K562 (cell line): ENCODE measurements around the gene CARMIL1. TPM values are rescaled to one million over a fixed set of nuclear protein-coding genes. Genes with fewer than 3 reads are reported as not detected.

Source experiments
- ATAC-seq: fragments of 200-7000 bp; cut with Tn5 transposase; 3 replicates; pipeline ENCODE4 v1.9.1; 2020; ENCODE audit warnings: moderate library complexity
- BruUV-seq: library from RNA; stranded (reverse); fragments of 400-500 nt; replicated peaks from 2 replicates; lab custom pipeline; 2021; lab: Mats Ljungman, UMichigan
- CTCF ChIA-PET: fragments of 300-600 bp; formaldehyde crosslinking; extraction: SDS; loops from one replicate; lab custom pipeline; 2021; ENCODE audit warnings: low intra/inter-chr PET ratio; lab: Yijun Ruan, JAX
- POLR2A ChIA-PET: fragments of 300-600, 350-650 bp; sonication (Branson Sonifier 250); formaldehyde crosslinking; extraction: SDS; loops from one replicate; lab custom pipeline; 2021; ENCODE audit warnings: antibody characterized with exemption, inconsistent platforms; lab: Yijun Ruan, JAX
- DNase-seq, 4 experiments: peaks; one replicate each; pipeline versions ENCODE4 v3.0.0 to v3.0.0-alpha.2; 2011 to 2018; ENCODE audit warnings: low spot score in 3 of 4, mixed read lengths in 3 of 4; ENCODE audit errors: extremely low read depth in 1 of 4
- FAIRE-seq: peaks from 2 replicates; lab custom pipeline; 2011; peaks lifted over from hg19 to GRCh38; lab: Jason Lieb, UNC
- H2AFZ ChIP-seq: 2 replicates; pipeline ENCODE4 v1.6.0; 2011; ENCODE audit warnings: low read depth, low read length, control low read depth, inconsistent platforms
- H3K27ac ChIP-seq: fragments of 200-600 bp; 3 replicates; pipeline ENCODE4 v1.8.0; 2011; ENCODE audit warnings: low read depth, mild to moderate bottlenecking, control low read depth, inconsistent platforms, low read length, moderate library complexity, mixed read lengths; ENCODE audit errors: extremely low read depth
- H3K27me3 ChIP-seq, 2 experiments: fragments of 300-600 bp in 1 of 2; 2 replicates in 1 of 2; 3 replicates in 1 of 2; pipeline versions ENCODE4 v1.6.0 to v1.8.0; 2011; ENCODE audit warnings: inconsistent platforms in 2 of 2, low read length in 2 of 2, mild to moderate bottlenecking in 1 of 2, mixed read lengths in 1 of 2, moderate library complexity in 1 of 2; ENCODE audit not compliant: control insufficient read depth in 2 of 2, insufficient read depth in 2 of 2
- H3K36me3 ChIP-seq: fragments of 300-600 bp; 3 replicates; pipeline ENCODE4 v1.8.0; 2011; ENCODE audit warnings: mild to moderate bottlenecking, low read length, inconsistent platforms; ENCODE audit not compliant: control insufficient read depth, insufficient read depth
- H3K4me1 ChIP-seq, 2 experiments: fragments of 200-600 bp in 1 of 2; replicated peaks in 1 of 2; 2 replicates in 1 of 2; 3 replicates in 1 of 2; pipeline versions ENCODE4 v1.5.1 to v1.8.0; 2011; ENCODE audit warnings: inconsistent platforms in 2 of 2, low read length in 2 of 2, mild to moderate bottlenecking in 1 of 2, mixed read lengths in 1 of 2, moderate library complexity in 1 of 2; ENCODE audit not compliant: control insufficient read depth in 2 of 2, insufficient read depth in 2 of 2
- H3K4me2 ChIP-seq: 2 replicates; pipeline ENCODE4 v1.6.1; 2011; ENCODE audit warnings: low read length, control low read depth, inconsistent platforms, mixed read lengths; ENCODE audit not compliant: insufficient read depth
- H3K4me3 ChIP-seq: fragments of 200-600 bp; sonication (generic), shearing (Covaris generic); 2 replicates; pipeline ENCODE4 v1.5.1; 2016; ENCODE audit warnings: control low read depth, inconsistent platforms
- H3K79me2 ChIP-seq: fragments of 200-600 bp; 3 replicates; pipeline ENCODE4 v1.8.0; 2011; ENCODE audit warnings: low read length, inconsistent platforms; ENCODE audit not compliant: control insufficient read depth, insufficient read depth
- H3K9ac ChIP-seq, 2 experiments: 2 replicates each; pipeline versions ENCODE4 v1.6.0 to v1.6.1; 2011; ENCODE audit warnings: low read depth in 2 of 2, low read length in 2 of 2, control low read depth in 1 of 2, inconsistent platforms in 1 of 2, mild to moderate bottlenecking in 1 of 2, mixed read lengths in 1 of 2; ENCODE audit not compliant: insufficient read depth in 1 of 2
- H3K9me1 ChIP-seq: one replicate; pipeline ENCODE4 v1.6.0; 2011; ENCODE audit warnings: inconsistent platforms, mild to moderate bottlenecking, low read length, moderate library complexity; ENCODE audit not compliant: control insufficient read depth, insufficient read depth
- H3K9me3 ChIP-seq: replicated peaks from 2 replicates; pipeline ENCODE4 v1.5.1; 2011; ENCODE audit warnings: low read depth, low read length, inconsistent platforms; ENCODE audit not compliant: control insufficient read depth, insufficient read depth
- H4K20me1 ChIP-seq: replicated peaks from 2 replicates; pipeline ENCODE4 v1.6.1; 2011; ENCODE audit warnings: low read length, inconsistent platforms, mixed read lengths; ENCODE audit not compliant: control insufficient read depth, insufficient read depth
- DNMT1 ChIP-seq: fragments of 450-650 bp; IDR thresholded peaks from 2 replicates; pipeline ENCODE4 v1.6.1; 2016; ENCODE audit warnings: antibody characterized with exemption, mild to moderate bottlenecking
- EWSR1 ChIP-seq: fragments of 450-650 bp; IDR thresholded peaks from 2 replicates; pipeline ENCODE4 v1.6.1; 2018; ENCODE audit warnings: borderline replicate concordance, mild to moderate bottlenecking, low read depth, moderate library complexity; ENCODE audit not compliant: partially characterized antibody
- FOS ChIP-seq: IDR thresholded peaks from 3 replicates; pipeline ENCODE4 v1.6.1; 2011; ENCODE audit not compliant: insufficient read length; ENCODE audit errors: extremely low read depth
- FUS ChIP-seq: fragments of 200-400 bp; formaldehyde crosslinking; optimal IDR thresholded peaks from 2 replicates; pipeline ENCODE3; 2017; ENCODE audit warnings: low read depth, low read length
- NELFE ChIP-seq: IDR thresholded peaks from 2 replicates; pipeline ENCODE4 v1.6.1; 2011; ENCODE audit warnings: mild to moderate bottlenecking; ENCODE audit not compliant: insufficient read depth, insufficient read length
- PPARD ChIP-seq: fragments of 250-450 bp; sonication (Bioruptor Pico); IDR thresholded peaks from 2 replicates; pipeline ENCODE4 v1.8.0; 2022; ENCODE audit warnings: inconsistent platforms, mild to moderate bottlenecking, moderate library complexity
- TGIF2 ChIP-seq: sonication (generic); formaldehyde crosslinking; IDR thresholded peaks from 2 replicates; pipeline ENCODE4 v1.8.1; 2022; ENCODE audit warnings: mild to moderate bottlenecking, missing genetic modification reagents, moderate library complexity
- ZNF133 ChIP-seq: fragments of 250-450 bp; sonication (Bioruptor Pico); IDR thresholded peaks from 2 replicates; pipeline ENCODE4 v1.4.0; 2020; ENCODE audit warnings: mild to moderate bottlenecking
- ZNF785 ChIP-seq: fragments of 250-450 bp; sonication (Bioruptor Pico); IDR thresholded peaks from 2 replicates; pipeline ENCODE4 v1.4.0; 2020; ENCODE audit warnings: mild to moderate bottlenecking
- WGBS: fragments of 100-300 bp; shearing (Covaris generic); methylation state at CpG from one replicate; pipeline ENCODE4 v1.1.6; 2016; ENCODE audit warnings: low coverage, mixed read lengths; ENCODE audit not compliant: insufficient coverage; ENCODE audit errors: missing lambda C conversion rate; 5-methylcytosine and 5-hydroxymethylcytosine counted together
- in situ Hi-C: fragments of 300-500 bp; cut with MboI; formaldehyde crosslinking; loops from 4 replicates; pipeline ENCODE4 v1.15.0; 2018; ENCODE audit warnings: inconsistent platforms, mixed read lengths
- intact Hi-C: fragments of 100-400 bp; cut with micrococcal nuclease; formaldehyde crosslinking; loops from 2 replicates; pipeline ENCODE4 v1.14.2; 2022
- polyA plus RNA-seq, 8 experiments: library from polyadenylated mRNA; depleted of rRNA in 4 of 8; stranded (reverse) in 5 of 8; unstranded in 3 of 8; fragments of >200 nt; fragmentation: Nextera tagmentation in 2 of 8; fragmentation: Illumina TruSeq in 1 of 8; extraction: Ambion mirVana in 2 of 8; extraction: Trizol in 1 of 8; gene quantifications; 2 replicates each; pipeline versions ENCODE4 v1.2.1 to v1.2.3, GENCODE V29; 2011 to 2014; ENCODE audit warnings: inconsistent platforms in 1 of 8, missing spikeins in 1 of 8
- total RNA-seq, 7 experiments: library from RNA; depleted of rRNA in 6 of 7; stranded (reverse); fragments of >200 nt in 6 of 7; fragmentation: Illumina TruSeq in 2 of 7; extraction: Trizol in 2 of 7; gene quantifications; 2 replicates each; pipeline versions ENCODE4 v1.2.1 to v1.2.3, GENCODE V29; 2011 to 2021; ENCODE audit warnings: low replicate concordance in 1 of 7

Gene CARMIL1
- total and polyA plus RNA-seq, 9 of the 15 experiments (the other 6 are each of a cell fraction or from before 2014, with no cell fraction given), result 0.04 to 0.32 (median 0.10) TPM; not detected in 1

- in situ Hi-C loops, result no loop called here
- Histone ChIP-seq H3K27me3 (peaks cover 0 to 4% of the 10 kb centered on the region in 2 experiments; a peak in 3 of 5 replicates), H2AFZ (no peak overlapping the region), H3K4me2 (no peak overlapping the region), H4K20me1 (0 out of 2 replicates have a peak, but pooled peaks cover 2% of the 10 kb centered on the region), H3K4me3 (no peak overlapping the region)
- WGBS, result 0% methylated on average over 4 of the region's 4 CpGs
- ATAC-seq (no peak), FAIRE-seq (no peak)
- CTCF ChIA-PET, result no interaction called here
- TF ChIP-seq NELFE (no peak), FOS (no peak), ZNF785 (CRISPR knock-in tag) (no peak), ZNF133 (CRISPR knock-in tag) (no peak), DNMT1 (no peak), PPARD (CRISPR knock-in tag) (no peak), TGIF2 (CRISPR knock-in tag) (no peak), FUS (no peak), EWSR1 (no peak)
- TF ChIP-seq, all 486 proteins: peak for 0
- DNase-seq, result no peak
- Histone ChIP-seq H3K9me1 (no peaks in the 10 kb centered on the region), H3K79me2 (no peaks in the 10 kb centered on the region), H3K36me3 (no peaks in the 10 kb centered on the region), H3K9me3 (no peaks in the 10 kb centered on the region), H3K27ac (no peak overlapping the region), H3K9ac (no peak overlapping the region), H3K4me1 (no peaks in the 10 kb centered on the region)
- intact Hi-C loops, result no loop called here
- no TSS peak for BruUV-seq
- POLR2A ChIA-PET, result interaction anchor here (2.3 kb wide), 1 partner anchor 11 kb away, joined by 7 read pairs; no protein-coding TSS in a partner anchor
These were observed 302.9 kb downstream of the CARMIL1 start for GRCh38 chr6:25582101-25582500.
